IPS-15b (cell line): ENCODE results near the gene ZFP2.
"Not testable (repeated sequence)": the region's sequence is repeated elsewhere in the genome, so short reads cannot be mapped to it uniquely, and the experiment has no call there.

Source experiments
- H3K27me3 ChIP-seq: one replicate; pipeline ENCODE4 v1.6.1; 2013; ENCODE audit warnings: low read length; ENCODE audit not compliant: control insufficient read depth, insufficient read depth
- H3K36me3 ChIP-seq: one replicate; pipeline ENCODE4 v1.6.1; 2013; ENCODE audit warnings: low read length; ENCODE audit not compliant: control insufficient read depth, insufficient read depth
- H3K4me1 ChIP-seq: one replicate; pipeline ENCODE4 v1.6.1; 2013; ENCODE audit warnings: mild to moderate bottlenecking, low read length; ENCODE audit not compliant: control insufficient read depth, insufficient read depth
- H3K4me3 ChIP-seq: one replicate; pipeline ENCODE4 v1.5.1; 2013; ENCODE audit warnings: low read depth, low read length
- H3K9ac ChIP-seq: one replicate; pipeline ENCODE4 v1.6.1; 2013; ENCODE audit warnings: low read depth, mild to moderate bottlenecking, low read length
- H3K9me3 ChIP-seq: one replicate; pipeline ENCODE4 v1.6.1; 2013; ENCODE audit warnings: mild to moderate bottlenecking, low read length; ENCODE audit not compliant: control insufficient read depth, insufficient read depth

ZFP2 gene

DNA sequence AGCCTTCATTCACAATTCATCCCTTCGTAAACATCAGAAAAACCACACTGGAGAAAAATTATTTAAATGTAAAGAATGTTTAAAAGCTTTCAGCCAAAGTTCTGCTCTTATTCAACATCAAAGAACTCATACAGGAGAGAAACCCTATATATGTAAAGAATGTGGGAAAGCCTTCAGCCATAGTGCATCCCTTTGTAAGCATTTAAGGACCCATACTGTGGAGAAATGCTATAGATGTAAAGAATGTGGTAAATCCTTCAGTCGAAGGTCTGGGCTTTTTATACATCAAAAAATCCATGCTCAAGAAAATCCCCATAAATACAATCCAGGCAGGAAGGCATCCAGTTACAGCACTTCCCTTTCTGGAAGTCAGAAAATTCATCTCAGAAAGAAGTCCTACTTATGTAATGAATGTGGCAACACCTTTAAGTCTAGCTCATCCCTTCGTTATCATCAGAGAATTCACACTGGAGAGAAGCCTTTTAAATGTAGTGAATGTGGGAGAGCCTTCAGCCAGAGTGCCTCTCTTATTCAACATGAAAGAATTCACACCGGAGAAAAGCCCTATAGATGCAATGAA is 12.5 kb upstream of the ZFP2 start:
- H3K9me3 ChIP-seq: peaks cover 23% of the 10 kb centered on the region
- H3K4me1 ChIP-seq, H3K36me3 ChIP-seq, H3K4me3 ChIP-seq, H3K27me3 ChIP-seq, H3K9ac ChIP-seq: not testable (repeated sequence)

DNA sequence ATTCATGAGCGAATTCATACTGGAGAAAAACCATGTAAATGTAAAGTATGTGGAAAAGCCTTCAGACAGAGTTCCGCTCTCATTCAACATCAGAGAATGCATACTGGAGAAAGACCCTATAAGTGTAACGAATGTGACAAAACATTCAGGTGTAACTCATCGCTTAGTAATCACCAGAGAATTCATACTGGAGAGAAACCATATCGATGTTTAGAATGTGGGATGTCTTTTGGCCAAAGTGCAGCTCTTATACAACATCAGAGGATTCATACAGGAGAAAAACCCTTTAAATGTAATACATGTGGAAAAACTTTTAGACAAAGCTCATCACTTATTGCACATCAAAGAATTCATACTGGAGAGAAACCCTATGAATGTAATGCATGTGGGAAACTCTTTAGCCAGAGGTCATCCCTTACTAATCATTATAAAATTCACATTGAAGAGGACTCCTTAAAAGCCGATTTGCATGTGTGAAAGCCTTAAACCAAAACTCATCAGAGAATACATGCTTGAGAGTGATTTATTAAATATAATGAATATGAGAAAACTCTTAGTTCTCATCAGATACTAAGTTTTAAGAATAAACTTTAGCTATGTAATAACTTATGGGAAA is 11.8 kb upstream of the ZFP2 start:
- Histone ChIP-seq H3K4me3 (no peak overlapping the region), H3K36me3 (peaks cover 4% of the 10 kb centered on the region), H3K27me3 (no peaks in the 10 kb centered on the region), H3K4me1 (no peaks in the 10 kb centered on the region), H3K9me3 (peaks cover 23% of the 10 kb centered on the region), H3K9ac (no peak overlapping the region)

DNA sequence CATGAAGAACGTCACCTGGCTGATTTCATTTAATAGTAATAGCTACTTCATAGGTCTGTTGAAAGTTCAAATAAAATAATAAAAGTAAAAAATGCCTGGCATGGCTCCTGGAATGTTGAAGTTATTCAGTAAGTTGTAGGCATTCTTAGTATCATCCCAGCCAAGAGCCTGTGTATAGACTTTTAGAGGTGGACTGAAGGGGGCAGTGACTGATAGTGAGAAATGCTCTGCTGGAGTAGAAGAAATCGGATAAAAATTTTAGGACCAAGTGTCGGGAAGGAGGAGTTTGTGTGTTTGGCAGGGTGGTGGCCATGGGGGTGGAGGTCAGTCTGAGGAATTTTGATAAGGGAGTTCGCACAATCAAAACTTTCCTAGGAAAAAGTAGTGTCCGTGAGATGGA is 3.6 kb downstream of the ZFP2 start:
- Histone ChIP-seq H3K4me1 (peaks cover 4% of the 10 kb centered on the region), H3K4me3 (no peak overlapping the region), H3K36me3 (no peaks in the 10 kb centered on the region), H3K27me3 (peaks cover 3% of the 10 kb centered on the region), H3K9ac (no peak overlapping the region), H3K9me3 (no peaks in the 10 kb centered on the region)

DNA sequence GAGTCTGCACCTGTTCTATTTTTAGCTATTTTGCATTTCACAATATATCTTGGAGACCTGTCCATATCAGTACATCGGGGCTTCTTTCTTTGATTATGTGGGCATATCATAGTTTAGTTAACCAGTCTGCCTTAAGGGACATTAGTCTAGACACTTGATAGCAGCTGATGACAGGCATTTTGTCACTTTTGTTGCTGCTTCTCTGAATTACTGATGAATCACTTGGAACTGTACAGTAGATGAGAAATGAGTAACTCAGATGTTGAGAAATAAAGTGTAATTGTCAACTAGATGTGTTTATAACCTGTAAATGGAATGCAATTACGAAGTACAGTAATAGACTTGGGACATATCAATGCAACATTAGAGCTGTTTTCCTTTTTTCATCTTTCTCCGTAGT is 7.1 kb downstream of the ZFP2 start:
- no peaks in the 10 kb centered on the region for H3K9me3 ChIP-seq
- no peaks in the 10 kb centered on the region for H3K4me1 ChIP-seq
- H3K9ac ChIP-seq: no peak overlapping the region
- H3K27me3 ChIP-seq: no peaks in the 10 kb centered on the region
- H3K36me3 ChIP-seq: no peaks in the 10 kb centered on the region
- no peak overlapping the region for H3K4me3 ChIP-seq

DNA sequence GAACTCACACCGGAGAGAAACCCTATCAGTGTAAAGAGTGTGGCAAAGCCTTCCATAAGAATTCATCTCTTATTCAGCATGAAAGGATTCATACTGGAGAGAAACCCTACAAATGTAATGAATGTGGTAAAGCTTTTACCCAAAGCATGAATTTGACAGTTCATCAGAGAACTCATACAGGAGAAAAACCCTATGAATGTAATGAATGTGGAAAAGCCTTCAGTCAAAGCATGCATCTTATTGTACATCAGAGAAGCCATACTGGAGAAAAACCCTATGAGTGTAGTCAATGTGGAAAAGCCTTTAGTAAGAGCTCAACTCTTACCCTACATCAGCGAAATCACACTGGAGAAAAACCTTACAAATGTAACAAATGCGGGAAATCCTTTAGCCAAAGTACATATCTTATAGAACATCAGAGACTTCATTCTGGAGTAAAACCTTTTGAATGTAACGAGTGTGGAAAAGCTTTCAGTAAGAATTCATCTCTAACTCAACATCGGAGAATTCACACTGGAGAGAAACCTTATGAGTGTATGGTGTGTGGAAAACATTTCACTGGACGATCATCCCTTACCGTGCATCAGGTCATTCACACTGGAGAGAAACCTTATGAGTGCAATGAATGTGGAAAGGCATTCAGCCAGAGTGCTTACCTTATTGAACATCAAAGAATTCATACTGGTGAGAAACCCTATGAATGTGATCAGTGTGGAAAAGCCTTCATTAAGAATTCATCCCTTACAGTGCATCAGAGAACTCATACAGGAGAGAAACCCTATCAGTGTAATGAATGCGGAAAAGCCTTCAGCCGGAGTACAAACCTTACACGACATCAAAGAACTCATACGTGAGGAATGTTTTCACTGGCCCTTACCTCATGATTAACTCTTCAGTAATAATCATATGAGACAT is 36.4 kb downstream of the ZFP2 start:
- Histone ChIP-seq H3K9me3 (peaks cover 49% of the 10 kb centered on the region), H3K4me1 (no peaks in the 10 kb centered on the region), H3K9ac (no peak overlapping the region), H3K36me3 (no peaks in the 10 kb centered on the region), H3K4me3 (no peak overlapping the region), H3K27me3 (no peaks in the 10 kb centered on the region)

DNA sequence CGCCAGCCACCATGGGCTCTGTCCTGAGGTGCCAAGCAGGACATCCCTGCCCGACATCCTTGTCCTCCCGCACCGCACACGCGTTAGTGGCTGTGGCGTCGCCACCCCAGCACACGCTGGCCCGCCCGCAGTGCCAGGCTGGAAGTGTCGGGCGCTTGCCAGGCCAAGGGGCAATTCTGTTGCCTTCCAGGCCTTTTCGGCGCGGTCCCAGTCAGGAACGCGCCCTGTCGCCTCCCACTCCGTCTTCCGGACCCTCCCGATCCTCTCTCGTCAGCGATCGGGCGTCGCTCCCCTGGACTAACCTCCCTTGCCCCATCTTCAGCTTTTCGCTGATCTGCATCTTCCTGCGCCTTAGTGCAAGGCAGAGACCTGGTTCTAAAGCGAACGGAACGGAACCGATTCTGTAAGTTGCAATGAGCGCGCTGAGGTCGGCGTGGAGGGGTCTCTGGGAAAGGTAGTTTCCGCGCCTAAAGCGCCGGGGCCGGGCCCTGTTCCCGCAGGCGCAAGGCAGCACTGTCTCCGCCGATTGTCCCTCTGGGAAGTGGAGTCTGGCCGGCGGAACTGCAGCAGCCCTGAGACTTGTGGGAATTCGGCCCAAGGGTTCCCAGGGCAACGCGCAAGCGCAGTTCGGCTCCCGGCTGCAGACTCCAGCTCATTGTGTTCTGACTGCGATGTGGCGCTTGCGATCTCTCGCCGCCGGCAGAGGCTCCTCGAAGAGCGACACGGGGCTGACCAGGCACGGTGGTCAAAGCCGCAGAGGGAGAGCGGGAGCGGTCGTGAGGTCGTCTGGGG is 45.1 kb downstream of the ZFP2 start, which contains the start of gene ZNF454:
ZNF454 (plus strand) TSS at position 630 of the 792 bp plus-strand sequence. CDS start 1,594 bp downstream, outside the sequence.
- no peaks in the 10 kb centered on the region for H3K27me3 ChIP-seq
- no peak within 1 kb of the TSS for H3K4me3 ChIP-seq
- no peaks in the 10 kb centered on the region for H3K4me1 ChIP-seq
- no peaks in the 10 kb centered on the region for H3K36me3 ChIP-seq
- no peak within 1 kb of the TSS for H3K9ac ChIP-seq
- peaks cover 25% of the 10 kb centered on the region for H3K9me3 ChIP-seq

DNA sequence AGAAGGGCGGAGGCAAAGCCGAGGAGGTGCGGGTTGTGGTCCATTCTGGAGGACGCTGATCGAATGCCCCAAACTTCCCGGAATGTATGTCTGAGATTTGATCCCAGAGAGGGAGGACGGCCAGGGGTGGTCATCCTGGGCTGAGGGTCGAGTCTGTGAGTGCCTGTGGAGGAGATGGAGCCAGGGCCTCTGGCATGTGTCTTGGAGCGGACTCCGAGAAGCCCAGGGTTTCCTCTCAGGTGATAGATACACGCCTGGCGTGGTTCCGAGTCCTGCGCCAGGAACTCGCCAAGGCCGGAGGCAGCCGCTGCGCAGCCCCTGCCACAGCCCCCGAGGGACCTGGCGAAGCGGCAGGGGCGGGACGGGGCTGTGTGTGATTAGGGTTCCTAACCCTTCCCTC is 45.6 kb downstream of the ZFP2 start:
- peaks cover 26% of the 10 kb centered on the region for H3K9me3 ChIP-seq
- no peak overlapping the region for H3K4me3 ChIP-seq

DNA sequence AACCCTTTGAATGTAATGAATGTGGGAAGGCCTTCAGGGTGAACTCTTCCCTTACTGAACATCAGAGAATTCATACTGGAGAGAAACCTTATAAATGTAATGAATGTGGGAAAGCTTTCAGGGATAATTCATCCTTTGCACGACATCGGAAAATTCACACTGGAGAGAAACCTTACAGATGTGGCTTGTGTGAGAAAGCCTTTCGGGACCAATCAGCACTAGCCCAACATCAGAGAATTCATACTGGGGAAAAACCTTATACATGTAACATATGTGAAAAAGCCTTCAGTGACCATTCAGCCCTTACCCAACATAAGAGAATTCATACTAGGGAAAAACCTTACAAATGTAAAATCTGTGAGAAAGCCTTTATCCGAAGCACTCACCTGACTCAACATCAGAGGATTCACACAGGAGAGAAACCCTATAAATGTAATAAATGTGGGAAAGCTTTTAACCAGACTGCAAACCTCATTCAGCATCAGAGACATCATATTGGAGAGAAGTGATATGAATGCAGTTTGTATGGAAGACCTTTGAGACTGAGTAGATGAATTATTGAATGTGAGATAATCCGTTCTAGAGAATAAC is 69.8 kb downstream of the ZFP2 start:
- no peaks in the 10 kb centered on the region for H3K36me3 ChIP-seq
- no peaks in the 10 kb centered on the region for H3K4me1 ChIP-seq
- H3K4me3 ChIP-seq: no peak overlapping the region
- H3K27me3 ChIP-seq: no peaks in the 10 kb centered on the region
- H3K9ac ChIP-seq: no peak overlapping the region
- peaks cover 26% of the 10 kb centered on the region for H3K9me3 ChIP-seq

More for the DNA sequence above, 45.6 kb downstream of the ZFP2 start:
- H3K4me1 ChIP-seq: no peaks in the 10 kb centered on the region
- H3K9ac ChIP-seq: no peak overlapping the region
- H3K36me3 ChIP-seq: no peaks in the 10 kb centered on the region
- H3K27me3 ChIP-seq: no peaks in the 10 kb centered on the region

DNA sequence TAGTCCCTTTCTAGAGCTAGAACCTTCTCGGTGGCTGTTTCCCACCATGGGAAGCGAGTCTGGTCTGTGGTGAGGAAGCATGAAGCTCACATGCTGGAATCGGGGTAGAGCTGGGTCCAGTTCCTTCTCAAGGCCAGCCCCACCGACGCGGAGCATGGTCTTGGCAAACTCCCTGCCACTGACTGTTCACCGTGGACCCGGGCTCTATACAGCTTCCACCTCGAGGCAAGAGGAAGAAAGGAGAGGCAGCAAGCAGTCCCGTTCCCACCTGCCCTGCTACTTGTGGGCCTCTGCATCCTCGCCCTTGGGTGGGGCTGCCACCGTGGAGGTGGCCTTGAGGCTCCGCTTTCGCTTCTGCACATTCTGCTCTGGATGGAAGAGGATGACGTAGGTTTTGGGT is 85.7 kb downstream of the ZFP2 start:
- Histone ChIP-seq H3K36me3 (no peaks in the 10 kb centered on the region), H3K9ac (no peak overlapping the region), H3K27me3 (no peaks in the 10 kb centered on the region), H3K4me1 (no peaks in the 10 kb centered on the region), H3K4me3 (no peak overlapping the region), H3K9me3 (peaks cover 18% of the 10 kb centered on the region)
